ENCODE results near the gene CUL2.
"Not testable (repeated sequence)": the region's sequence is repeated elsewhere in the genome, so short reads cannot be mapped to it uniquely, and the experiment has no call there.

The CUL2 gene

DNA sequence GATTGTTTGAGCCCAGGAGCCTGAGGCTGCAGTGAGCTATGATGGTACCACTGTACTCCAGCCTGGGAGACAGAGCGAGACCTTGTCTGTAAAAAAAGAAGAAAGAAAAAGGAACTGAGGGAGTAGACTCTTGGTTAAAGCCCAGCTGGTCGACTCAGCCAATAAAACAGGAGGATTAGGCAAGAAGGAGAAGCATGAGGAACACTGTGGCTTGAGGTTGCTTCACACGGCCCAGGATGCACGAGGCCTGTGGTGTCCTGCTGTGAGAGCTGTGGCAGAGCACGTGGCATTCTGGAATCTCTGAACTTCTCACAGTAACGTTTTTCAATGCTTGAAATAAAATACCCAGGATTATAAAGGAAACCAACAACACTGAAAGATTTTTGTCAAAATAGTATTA, 93.3 kb downstream of the CUL2 start:
- no peak overlapping the region for H3K4me3 ChIP-seq (ENCODE audit: low read depth, low read length)
- no peak for TF ChIP-seq CTCF (IDR thresholded peaks at IDR 0.05; ENCODE audit: low read depth, low read length)

GRCh38 chr10:34995925-34996324, 94.2 kb downstream of the CUL2 start:
- no peak overlapping the region for H3K4me3 ChIP-seq (ENCODE audit: low read depth, low read length)
- no peak for TF ChIP-seq CTCF (IDR thresholded peaks at IDR 0.05; ENCODE audit: low read depth, low read length)

DNA sequence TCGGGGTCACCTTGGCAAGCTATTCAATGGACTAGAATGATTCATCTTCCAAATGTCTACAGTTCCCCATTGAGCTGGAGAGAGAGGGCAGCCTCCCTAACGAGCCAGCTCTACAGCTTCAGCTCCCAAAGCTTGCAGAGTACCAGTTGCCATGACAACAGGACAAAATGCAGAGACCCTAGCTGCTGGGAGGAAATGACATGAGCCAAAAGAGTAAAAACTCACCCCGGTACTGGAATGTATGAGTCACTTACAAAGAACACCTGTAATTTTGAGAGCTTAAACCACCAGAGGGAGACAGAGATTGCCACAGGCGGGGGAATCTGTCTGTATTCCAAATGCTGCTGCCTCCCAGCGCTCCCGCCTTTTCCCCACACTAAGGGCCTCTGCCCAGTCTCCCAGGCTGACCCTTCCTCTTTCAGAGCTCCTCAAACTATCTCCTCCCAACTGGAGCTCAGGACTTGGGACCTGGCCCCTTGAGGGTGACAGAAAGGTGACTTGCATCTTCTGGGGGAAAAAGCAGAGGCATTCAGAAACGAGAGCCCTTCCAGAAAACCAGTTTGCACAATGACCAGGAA, 95.5 kb downstream of the CUL2 start:
- H3K4me3 ChIP-seq (ENCODE audit: low read depth, low read length) = no peak overlapping the region
- peak; percentile 67 for TF ChIP-seq CTCF (IDR thresholded peaks at IDR 0.05; ENCODE audit: low read depth, low read length)

DNA sequence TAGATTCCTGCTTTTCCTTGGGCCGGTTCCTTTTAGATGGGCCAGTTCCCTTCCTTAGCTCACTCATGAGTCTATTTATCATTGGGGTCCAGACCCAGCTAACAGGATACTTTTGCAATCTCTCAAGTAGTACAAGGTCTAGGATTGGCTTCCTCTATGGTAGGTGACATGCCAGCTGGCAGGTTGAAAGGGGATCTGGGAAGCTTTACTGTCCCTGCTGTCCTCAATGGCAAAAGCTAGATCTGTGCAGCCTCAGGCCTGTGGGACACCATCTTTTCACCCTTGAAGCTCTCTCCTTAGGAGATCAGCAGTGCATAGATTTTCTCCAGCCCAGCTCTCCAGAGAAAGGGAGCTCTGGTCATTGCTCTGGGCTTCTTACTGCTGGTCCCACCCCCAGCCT, 96.4 kb downstream of the CUL2 start:
- H3K4me3 ChIP-seq (ENCODE audit: low read depth, low read length) = no peak overlapping the region
- TF ChIP-seq CTCF (IDR thresholded peaks at IDR 0.05; ENCODE audit: low read depth, low read length) = no peak

DNA sequence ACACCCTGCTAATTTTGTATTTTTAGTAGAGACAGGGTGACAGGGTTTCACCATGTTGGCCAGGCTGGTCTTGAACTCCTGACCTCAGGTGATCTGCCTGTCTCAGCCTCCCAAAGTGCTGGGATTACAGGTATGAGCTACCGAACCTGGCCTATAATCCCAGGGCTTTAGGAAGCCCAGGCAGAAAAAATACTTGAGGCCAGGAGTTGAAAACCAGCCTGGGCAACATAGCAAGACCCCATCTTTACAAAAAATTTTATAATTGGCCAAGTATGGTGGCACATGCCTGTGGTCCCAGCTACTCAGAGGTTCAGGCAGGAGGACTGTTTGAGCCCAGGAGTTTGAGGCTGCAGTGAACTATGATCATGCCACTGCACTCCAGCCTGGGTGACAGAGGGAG, 99.0 kb downstream of the CUL2 start:
- not testable (repeated sequence) for H3K4me3 ChIP-seq (ENCODE audit: low read depth, low read length)

DNA sequence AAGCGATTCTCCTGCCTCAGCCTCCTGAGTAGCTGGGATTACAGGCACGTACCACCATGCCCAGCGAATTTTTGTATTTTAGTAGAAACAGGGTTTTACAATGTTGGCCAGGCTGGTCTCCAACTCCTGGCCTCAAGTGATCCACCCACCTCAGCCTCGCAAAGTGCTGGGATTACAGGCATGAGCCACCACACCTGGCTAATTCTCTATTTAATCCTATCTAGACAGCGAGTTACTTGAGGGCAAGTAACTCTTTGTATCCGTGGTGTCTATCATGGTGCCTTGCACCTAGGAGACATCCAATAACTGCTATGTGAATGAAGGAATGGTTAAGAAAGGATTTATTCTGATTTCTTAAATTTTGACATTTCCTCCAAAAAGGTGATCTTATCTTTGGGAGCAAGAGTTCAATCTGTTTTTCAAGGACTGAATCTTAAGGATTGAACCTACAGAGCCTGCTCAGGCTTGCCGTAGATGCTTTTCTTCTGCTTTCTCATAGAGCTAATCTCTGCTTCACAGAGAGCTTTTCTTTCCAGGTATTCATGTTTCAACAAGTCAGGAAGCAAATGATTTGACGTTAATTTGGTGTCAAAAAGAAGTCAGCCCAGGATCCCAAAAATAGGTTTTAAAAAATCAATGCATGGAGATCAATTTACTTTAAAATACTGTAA, 101.6 kb downstream of the CUL2 start:
- no peak overlapping the region for H3K4me3 ChIP-seq (ENCODE audit: low read depth, low read length)
- no peak for TF ChIP-seq CTCF (IDR thresholded peaks at IDR 0.05; ENCODE audit: low read depth, low read length)

DNA sequence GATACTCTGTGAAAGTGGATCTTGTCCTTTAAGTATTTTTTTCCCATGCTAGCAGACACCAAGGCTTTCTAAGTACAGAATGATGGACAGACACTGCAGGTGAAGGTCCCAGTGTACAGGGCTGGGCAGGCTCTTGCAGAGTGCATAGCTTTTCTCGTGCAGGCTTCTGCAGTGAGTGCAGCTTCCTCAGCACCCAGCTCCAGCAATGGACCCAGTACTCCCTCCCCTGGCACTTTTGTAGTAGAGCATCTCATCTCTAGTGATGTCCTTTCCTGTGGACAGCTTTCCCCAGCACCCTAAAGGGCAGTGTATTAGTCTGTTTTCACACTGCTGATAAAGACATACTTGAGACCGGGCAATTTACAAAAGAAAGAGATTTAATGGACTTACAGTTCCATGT, 104.3 kb downstream of the CUL2 start:
- TF ChIP-seq CTCF (IDR thresholded peaks at IDR 0.05; ENCODE audit: low read depth, low read length) = peak; percentile 25
- H3K4me3 ChIP-seq (ENCODE audit: low read depth, low read length) = no peak overlapping the region

DNA sequence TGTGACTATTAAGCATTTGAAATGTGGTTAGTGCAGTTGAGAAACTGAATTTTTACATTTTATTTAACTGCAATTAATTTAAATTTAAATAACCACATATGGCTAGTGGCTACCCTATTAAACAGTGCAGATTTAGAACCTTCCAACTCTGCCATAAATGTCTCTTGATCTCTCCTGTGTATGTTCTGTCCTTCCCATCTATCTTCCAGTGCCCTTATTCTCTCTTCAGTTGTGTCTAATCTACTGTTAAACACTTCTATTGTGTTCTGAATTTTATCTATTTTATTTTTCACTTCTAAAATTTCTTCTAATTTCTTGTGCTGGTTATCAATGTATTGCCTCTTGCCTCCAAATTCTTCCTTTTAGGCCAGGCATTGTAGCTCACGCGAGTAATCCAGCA, 105.0 kb downstream of the CUL2 start:
- TF ChIP-seq CTCF (IDR thresholded peaks at IDR 0.05; ENCODE audit: low read depth, low read length) = no peak

More for the DNA sequence above, 105.0 kb downstream of the CUL2 start:
- H3K4me3 ChIP-seq (ENCODE audit: low read depth, low read length) = no peak overlapping the region

Data from WI38 (cell line).